Neural progenitor cell (in vitro differentiated cells): Measurements from ENCODE around the gene CIDEB.

Experiments used
- CTCF ChIP-seq: fragments of 200-600 bp; sonication (generic); IDR thresholded peaks from 2 replicates; pipeline ENCODE4 v1.5.1; 2017; ENCODE audit warnings: antibody characterized with exemption, mild to moderate bottlenecking
- EZH2phosphoT487 ChIP-seq: fragments of 200-600 bp; sonication (generic); IDR thresholded peaks from 2 replicates; pipeline ENCODE4 v1.6.1; 2017; ENCODE audit warnings: antibody characterized with exemption

GRCh38 chr14:24284501-24285035 lies 23.2 kb downstream of the CIDEB start:
- TF ChIP-seq EZH2phosphoT487 = no peak
- TF ChIP-seq CTCF = no peak
